ENCODE data around the gene ZBTB48. TPM values are rescaled to one million over a fixed set of nuclear protein-coding genes. Genes with fewer than 3 reads are reported as not detected.
A peak's percentile ranks its signal among the peaks of the same experiment; 100 is the strongest.

The ZBTB48 gene
- 10 to 100 TPM; 13.3 to 30.2 (median 24.4) TPM for polyA plus RNA-seq (ENCODE audit: low read depth in 6 of 6)

- Mint-ChIP-seq H3K4me3 (peak within 1 kb of the TSS; percentile 84 to 99 (median 98)), H3K27me3 (no peaks in the 10 kb centered on the region), H3K27ac (peak within 1 kb of the TSS; percentile 97 to 100 (median 98)), H3K4me1 (peaks cover 22 to 43% (median 40%) of the 10 kb centered on the region in 3 donors), H3K36me3 (no peaks in the 10 kb centered on the region), H3K9me3 (no peaks in the 10 kb centered on the region)
- peak; percentile 96 to 97 for ATAC-seq (ENCODE audit: low read depth in 2 of 2)
- peak; percentile 97 for DNase-seq
Observed at GRCh38 chr1:6579374-6580118, at the start of gene ZBTB48. Gene ZBTB48 (plus strand): TSS chr1:6579994. CDS start chr1:6580610, 616 bp downstream.

- Mint-ChIP-seq H3K27ac (no peak overlapping the region), H3K9me3 (no peaks in the 10 kb centered on the region), H3K4me1 (peaks cover 4 to 17% (median 10%) of the 10 kb centered on the region in 3 donors), H3K27me3 (no peaks in the 10 kb centered on the region), H3K4me3 (no peak overlapping the region), H3K36me3 (peaks cover 15 to 17% of the 10 kb centered on the region in 2 donors)
- ATAC-seq (ENCODE audit: low read depth in 2 of 2) (no peak), DNase-seq (no peak)
Observed at GRCh38 chr1:6530504-6531160, 49.2 kb upstream of the ZBTB48 start.

GRCh38 chr1:6531996-6532395 lies 47.8 kb upstream of the ZBTB48 start:
- Mint-ChIP-seq H3K4me3 (no peak overlapping the region), H3K36me3 (peaks cover 15 to 17% of the 10 kb centered on the region in 2 donors), H3K4me1 (peaks cover 4 to 17% (median 12%) of the 10 kb centered on the region in 3 donors), H3K9me3 (no peaks in the 10 kb centered on the region), H3K27me3 (no peaks in the 10 kb centered on the region), H3K27ac (no peak overlapping the region)
- no peak for ATAC-seq (ENCODE audit: low read depth in 2 of 2)
- no peak for DNase-seq

GRCh38 chr1:6534248-6534822 lies 45.5 kb upstream of the ZBTB48 start:
- DNase-seq (no peak), ATAC-seq (ENCODE audit: low read depth in 2 of 2) (no peak)
- Mint-ChIP-seq H3K27me3 (no peaks in the 10 kb centered on the region), H3K27ac (peak overlapping the region in 2 of 6 donors; percentile 33 to 41), H3K36me3 (peaks cover 7 to 17% of the 10 kb centered on the region in 2 donors), H3K4me1 (peaks cover 4 to 12% (median 11%) of the 10 kb centered on the region in 3 donors), H3K9me3 (no peaks in the 10 kb centered on the region), H3K4me3 (no peak overlapping the region)

GRCh38 chr1:6535214-6535613 lies 44.6 kb upstream of the ZBTB48 start:
- Mint-ChIP-seq H3K36me3 (peaks cover 7 to 21% of the 10 kb centered on the region in 2 donors), H3K4me1 (peaks cover 4 to 12% (median 11%) of the 10 kb centered on the region in 3 donors), H3K9me3 (no peaks in the 10 kb centered on the region), H3K27me3 (no peaks in the 10 kb centered on the region), H3K4me3 (peak overlapping the region in 1 of 8 donors; percentile 30), H3K27ac (peak overlapping the region in 1 of 6 donors; percentile 80)
- no peak for DNase-seq
- no peak for ATAC-seq (ENCODE audit: low read depth in 2 of 2)

- no peak for ATAC-seq (ENCODE audit: low read depth in 2 of 2)
- H3K36me3 Mint-ChIP-seq, result peaks cover 7 to 21% of the 10 kb centered on the region in 2 donors
- H3K9me3 Mint-ChIP-seq, result no peaks in the 10 kb centered on the region
- no peaks in the 10 kb centered on the region for H3K27me3 Mint-ChIP-seq
- peaks cover 4 to 12% (median 11%) of the 10 kb centered on the region in 3 donors for H3K4me1 Mint-ChIP-seq
- DNase-seq, result no peak
- H3K27ac Mint-ChIP-seq, result no peak overlapping the region
- no peak overlapping the region for H3K4me3 Mint-ChIP-seq
Observed at GRCh38 chr1:6536291-6536690, 43.5 kb upstream of the ZBTB48 start.

GRCh38 chr1:6538956-6539355 lies 40.8 kb upstream of the ZBTB48 start:
- Mint-ChIP-seq H3K4me3 (peak overlapping the region in 1 of 8 donors; percentile 29), H3K9me3 (no peaks in the 10 kb centered on the region), H3K36me3 (peaks cover 0 to 9% of the 10 kb centered on the region in 2 donors), H3K4me1 (peaks cover 4 to 11% (median 9%) of the 10 kb centered on the region in 3 donors), H3K27me3 (no peaks in the 10 kb centered on the region), H3K27ac (peak overlapping the region in 2 of 6 donors; percentile 22 to 39)
- no peak for DNase-seq
- no peak for ATAC-seq (ENCODE audit: low read depth in 2 of 2)

- no peaks in the 10 kb centered on the region for H3K9me3 Mint-ChIP-seq
- peaks cover 10 to 25% of the 10 kb centered on the region in 2 donors for H3K36me3 Mint-ChIP-seq
- peak overlapping the region in 3 of 6 donors; percentile 6 to 74 (median 74) for H3K27ac Mint-ChIP-seq
- peaks cover 17 to 20% (median 19%) of the 10 kb centered on the region in 3 donors for H3K4me1 Mint-ChIP-seq
- ATAC-seq (ENCODE audit: low read depth in 2 of 2) (no peak), DNase-seq (no peak)
- peak overlapping the region in 1 of 8 donors; percentile 8 for H3K4me3 Mint-ChIP-seq
- no peaks in the 10 kb centered on the region for H3K27me3 Mint-ChIP-seq
Observed at GRCh38 chr1:6544831-6545230, 35.0 kb upstream of the ZBTB48 start.

- ATAC-seq (ENCODE audit: low read depth in 2 of 2), result no peak
- Mint-ChIP-seq H3K9me3 (no peaks in the 10 kb centered on the region), H3K4me3 (peak overlapping the region in 6 of 8 donors; percentile 3 to 63 (median 11)), H3K36me3 (peaks cover 10 to 25% of the 10 kb centered on the region in 2 donors), H3K27ac (peak overlapping the region in 5 of 6 donors; percentile 22 to 74 (median 43)), H3K27me3 (no peaks in the 10 kb centered on the region), H3K4me1 (peaks cover 19 to 20% (median 20%) of the 10 kb centered on the region in 3 donors)
- no peak for DNase-seq
Observed at GRCh38 chr1:6545276-6546112, 34.3 kb upstream of the ZBTB48 start.

GRCh38 chr1:6546326-6546725 lies 33.5 kb upstream of the ZBTB48 start:
- ATAC-seq (ENCODE audit: low read depth in 2 of 2) (no peak), DNase-seq (no peak)
- Mint-ChIP-seq H3K4me3 (peak overlapping the region in 3 of 8 donors; percentile 2 to 26 (median 22)), H3K27ac (peak overlapping the region in 4 of 6 donors; percentile 1 to 70 (median 34)), H3K9me3 (no peaks in the 10 kb centered on the region), H3K4me1 (peaks cover 19 to 20% (median 20%) of the 10 kb centered on the region in 3 donors), H3K36me3 (peaks cover 10 to 25% of the 10 kb centered on the region in 2 donors), H3K27me3 (no peaks in the 10 kb centered on the region)

GRCh38 chr1:6547301-6547700 lies 32.5 kb upstream of the ZBTB48 start:
- Mint-ChIP-seq H3K27ac (peak overlapping the region in 3 of 6 donors; percentile 73 to 88 (median 84)), H3K4me1 (peaks cover 20 to 23% (median 23%) of the 10 kb centered on the region in 3 donors), H3K4me3 (peak overlapping the region in 2 of 8 donors; percentile 26 to 30), H3K36me3 (peaks cover 10 to 25% of the 10 kb centered on the region in 2 donors), H3K9me3 (no peaks in the 10 kb centered on the region), H3K27me3 (no peaks in the 10 kb centered on the region)
- no peak for DNase-seq
- ATAC-seq (ENCODE audit: low read depth in 2 of 2), result no peak

GRCh38 chr1:6554031-6554906 lies 25.5 kb upstream of the ZBTB48 start, which contains the start of gene NOL9:
Gene NOL9 (minus strand): TSS chr1:6554513. CDS start chr1:6554502, 11 bp downstream.
- ATAC-seq (ENCODE audit: low read depth in 2 of 2), result peak; percentile 99

More at GRCh38 chr1:6554031-6554906, 25.5 kb upstream of the ZBTB48 start, which contains the start of gene NOL9:
- peak; percentile 95 for DNase-seq
- peaks cover 11 to 31% (median 11%) of the 10 kb centered on the region in 3 donors for H3K4me1 Mint-ChIP-seq
- no peaks in the 10 kb centered on the region for H3K36me3 Mint-ChIP-seq
- H3K4me3 Mint-ChIP-seq, result peak within 1 kb of the TSS; percentile 78 to 92 (median 88)
- no peaks in the 10 kb centered on the region for H3K9me3 Mint-ChIP-seq
- H3K27ac Mint-ChIP-seq, result peak within 1 kb of the TSS; percentile 61 to 87 (median 78)
- H3K27me3 Mint-ChIP-seq, result no peaks in the 10 kb centered on the region
